HCT116 (cell line): ENCODE results near the gene TMEM145.

Source experiments
- EZH2 ChIP-seq: fragments of 200-600 bp; sonication (generic); IDR thresholded peaks from 2 replicates; pipeline ENCODE4 v1.6.1; 2017; ENCODE audit warnings: antibody characterized with exemption, mixed run types
- EZH2phosphoT487 ChIP-seq: fragments of 200-600 bp; IDR thresholded peaks from 2 replicates; pipeline ENCODE4 v1.6.1; 2018; ENCODE audit warnings: antibody characterized with exemption, borderline replicate concordance
- TCF7L2 ChIP-seq: IDR thresholded peaks from 2 replicates; pipeline ENCODE4 v1.7.0; 2011; ENCODE audit warnings: borderline replicate concordance, inconsistent platforms; ENCODE audit not compliant: insufficient read depth, insufficient read length; ENCODE audit errors: extremely low read depth
- TF ChIP-seq, protein P1 (sequence below): IDR thresholded peaks from 2 replicates; pipeline ENCODE4 v1.6.1; 2012; ENCODE audit warnings: low read depth
- TF ChIP-seq, protein P2 (sequence below), 3 experiments: fragments of 200-600 bp in 1 of 3; sonication (generic) in 1 of 3; IDR thresholded peaks in 2 of 3; conservative IDR thresholded peaks in 1 of 3; 2 replicates each; pipeline ENCODE4 v1.5.1; 2012 to 2017; ENCODE audit warnings: low read depth in 2 of 3, low read length in 2 of 3, antibody characterized with exemption in 1 of 3, borderline replicate concordance in 1 of 3, control low read depth in 1 of 3, mild to moderate bottlenecking in 1 of 3, mixed read lengths in 1 of 3, mixed run types in 1 of 3, moderate library complexity in 1 of 3; ENCODE audit not compliant: insufficient read depth in 1 of 3

DNA sequence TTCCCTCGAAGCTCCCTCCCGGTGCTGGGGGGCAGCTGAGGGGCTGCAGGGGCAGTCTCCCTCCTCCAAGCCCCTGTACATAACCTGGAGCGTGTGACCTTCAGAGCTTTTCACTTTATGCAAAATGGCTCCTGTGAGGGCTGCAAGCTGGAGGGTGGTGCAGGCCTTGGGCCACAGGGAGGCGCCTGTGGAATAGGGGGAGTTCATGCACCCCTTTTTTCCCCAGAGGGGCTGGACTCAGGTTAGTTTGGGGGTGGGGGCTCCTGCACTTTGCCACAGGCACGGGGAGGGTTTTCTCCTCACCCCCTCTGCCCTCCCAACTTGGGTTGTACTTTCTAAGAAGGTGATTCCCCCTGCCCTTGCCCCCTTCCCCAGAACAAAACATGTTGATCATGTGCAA lies 17.8 kb upstream of the TMEM145 start:
- TF ChIP-seq TCF7L2: no peak
- TF ChIP-seq, protein P1, sequence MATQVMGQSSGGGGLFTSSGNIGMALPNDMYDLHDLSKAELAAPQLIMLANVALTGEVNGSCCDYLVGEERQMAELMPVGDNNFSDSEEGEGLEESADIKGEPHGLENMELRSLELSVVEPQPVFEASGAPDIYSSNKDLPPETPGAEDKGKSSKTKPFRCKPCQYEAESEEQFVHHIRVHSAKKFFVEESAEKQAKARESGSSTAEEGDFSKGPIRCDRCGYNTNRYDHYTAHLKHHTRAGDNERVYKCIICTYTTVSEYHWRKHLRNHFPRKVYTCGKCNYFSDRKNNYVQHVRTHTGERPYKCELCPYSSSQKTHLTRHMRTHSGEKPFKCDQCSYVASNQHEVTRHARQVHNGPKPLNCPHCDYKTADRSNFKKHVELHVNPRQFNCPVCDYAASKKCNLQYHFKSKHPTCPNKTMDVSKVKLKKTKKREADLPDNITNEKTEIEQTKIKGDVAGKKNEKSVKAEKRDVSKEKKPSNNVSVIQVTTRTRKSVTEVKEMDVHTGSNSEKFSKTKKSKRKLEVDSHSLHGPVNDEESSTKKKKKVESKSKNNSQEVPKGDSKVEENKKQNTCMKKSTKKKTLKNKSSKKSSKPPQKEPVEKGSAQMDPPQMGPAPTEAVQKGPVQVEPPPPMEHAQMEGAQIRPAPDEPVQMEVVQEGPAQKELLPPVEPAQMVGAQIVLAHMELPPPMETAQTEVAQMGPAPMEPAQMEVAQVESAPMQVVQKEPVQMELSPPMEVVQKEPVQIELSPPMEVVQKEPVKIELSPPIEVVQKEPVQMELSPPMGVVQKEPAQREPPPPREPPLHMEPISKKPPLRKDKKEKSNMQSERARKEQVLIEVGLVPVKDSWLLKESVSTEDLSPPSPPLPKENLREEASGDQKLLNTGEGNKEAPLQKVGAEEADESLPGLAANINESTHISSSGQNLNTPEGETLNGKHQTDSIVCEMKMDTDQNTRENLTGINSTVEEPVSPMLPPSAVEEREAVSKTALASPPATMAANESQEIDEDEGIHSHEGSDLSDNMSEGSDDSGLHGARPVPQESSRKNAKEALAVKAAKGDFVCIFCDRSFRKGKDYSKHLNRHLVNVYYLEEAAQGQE: no peak
- no peak for TF ChIP-seq EZH2
- TF ChIP-seq, protein P2, sequence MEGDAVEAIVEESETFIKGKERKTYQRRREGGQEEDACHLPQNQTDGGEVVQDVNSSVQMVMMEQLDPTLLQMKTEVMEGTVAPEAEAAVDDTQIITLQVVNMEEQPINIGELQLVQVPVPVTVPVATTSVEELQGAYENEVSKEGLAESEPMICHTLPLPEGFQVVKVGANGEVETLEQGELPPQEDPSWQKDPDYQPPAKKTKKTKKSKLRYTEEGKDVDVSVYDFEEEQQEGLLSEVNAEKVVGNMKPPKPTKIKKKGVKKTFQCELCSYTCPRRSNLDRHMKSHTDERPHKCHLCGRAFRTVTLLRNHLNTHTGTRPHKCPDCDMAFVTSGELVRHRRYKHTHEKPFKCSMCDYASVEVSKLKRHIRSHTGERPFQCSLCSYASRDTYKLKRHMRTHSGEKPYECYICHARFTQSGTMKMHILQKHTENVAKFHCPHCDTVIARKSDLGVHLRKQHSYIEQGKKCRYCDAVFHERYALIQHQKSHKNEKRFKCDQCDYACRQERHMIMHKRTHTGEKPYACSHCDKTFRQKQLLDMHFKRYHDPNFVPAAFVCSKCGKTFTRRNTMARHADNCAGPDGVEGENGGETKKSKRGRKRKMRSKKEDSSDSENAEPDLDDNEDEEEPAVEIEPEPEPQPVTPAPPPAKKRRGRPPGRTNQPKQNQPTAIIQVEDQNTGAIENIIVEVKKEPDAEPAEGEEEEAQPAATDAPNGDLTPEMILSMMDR (IDR thresholded peaks at IDR 0.05 in 2 of 3, conservative IDR thresholded peaks at IDR 0.05 in 1 of 3; ENCODE audit: borderline replicate concordance in 1 of 3, insufficient read depth in 1 of 3, low read depth in 2 of 3, low read length in 2 of 3): no peak
- no peak for TF ChIP-seq EZH2phosphoT487
